GDM1 (cell line): ENCODE results near the gene CNFN.
A peak's percentile ranks its signal among the peaks of the same experiment; 100 is the strongest.

Experiments
- DNase-seq: peaks from one replicate; lab custom pipeline; 2025; lab: John Stamatoyannopoulos, UW

The CNFN gene, protein sequence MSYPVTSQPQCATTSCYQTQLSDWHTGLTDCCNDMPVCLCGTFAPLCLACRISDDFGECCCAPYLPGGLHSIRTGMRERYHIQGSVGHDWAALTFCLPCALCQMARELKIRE

DNA sequence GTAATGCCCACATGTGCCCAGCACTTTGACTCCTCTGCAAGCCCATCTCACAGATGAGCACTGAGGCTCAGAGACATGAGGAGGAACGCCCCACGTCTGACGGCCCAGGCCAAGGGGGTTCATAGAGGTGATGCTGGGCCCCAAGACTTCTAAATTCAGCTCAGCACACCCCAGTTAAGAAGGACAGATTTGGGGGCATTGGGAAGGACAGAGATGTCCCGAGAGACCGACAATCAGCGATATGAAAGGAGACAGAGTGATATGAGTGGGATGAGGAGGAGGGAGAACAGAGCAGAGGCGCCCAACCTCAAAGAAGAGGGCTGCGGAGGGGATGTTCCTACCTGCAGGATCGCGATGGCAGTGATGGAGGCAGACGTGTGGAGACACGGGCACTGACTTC is at the start of gene CNFN:
Gene CNFN (minus strand): TSS at position 399 of the 400 bp plus-strand sequence. CDS start 1,260 bp downstream, outside the sequence.
- DNase-seq = no peak

DNA sequence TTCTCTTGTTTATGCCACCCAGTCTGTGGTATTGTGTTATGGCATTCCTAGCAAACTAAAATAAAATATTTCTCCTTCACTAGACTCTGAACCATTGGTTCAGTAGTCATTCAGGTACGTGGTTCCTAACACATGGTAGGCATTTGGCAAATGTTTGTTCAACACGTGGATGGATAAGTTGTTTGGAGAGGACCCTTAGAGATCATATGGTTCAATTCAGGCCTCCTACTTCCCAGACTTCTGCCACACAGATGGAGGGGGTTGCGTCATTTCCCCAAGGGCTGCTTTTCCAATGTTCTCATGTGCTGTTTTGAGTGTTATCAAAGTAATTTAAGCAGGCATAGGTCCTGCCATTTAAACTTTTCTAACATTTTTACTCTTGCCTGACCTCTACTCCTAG is 45.9 kb upstream of the CNFN start:
- no peak for DNase-seq

DNA sequence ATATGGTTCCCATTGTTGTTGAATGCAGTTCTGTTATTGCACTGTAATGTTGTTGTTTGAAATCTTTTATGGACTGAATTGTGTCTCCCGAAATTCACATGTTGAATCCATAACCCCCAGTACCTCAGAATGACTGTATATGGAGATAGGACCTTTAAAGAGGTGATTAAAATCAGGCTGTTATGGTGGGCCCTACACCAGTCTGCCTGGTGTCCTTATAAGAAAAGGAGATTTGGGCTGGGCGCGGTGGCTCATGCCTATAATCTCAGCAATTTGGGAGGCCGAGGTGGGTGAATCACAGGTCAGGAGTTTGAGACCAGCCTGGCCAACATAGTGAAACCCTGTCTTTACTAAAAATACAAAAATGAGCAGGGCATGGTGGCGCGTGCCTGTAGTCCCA is 45.2 kb upstream of the CNFN start:
- no peak for DNase-seq

DNA sequence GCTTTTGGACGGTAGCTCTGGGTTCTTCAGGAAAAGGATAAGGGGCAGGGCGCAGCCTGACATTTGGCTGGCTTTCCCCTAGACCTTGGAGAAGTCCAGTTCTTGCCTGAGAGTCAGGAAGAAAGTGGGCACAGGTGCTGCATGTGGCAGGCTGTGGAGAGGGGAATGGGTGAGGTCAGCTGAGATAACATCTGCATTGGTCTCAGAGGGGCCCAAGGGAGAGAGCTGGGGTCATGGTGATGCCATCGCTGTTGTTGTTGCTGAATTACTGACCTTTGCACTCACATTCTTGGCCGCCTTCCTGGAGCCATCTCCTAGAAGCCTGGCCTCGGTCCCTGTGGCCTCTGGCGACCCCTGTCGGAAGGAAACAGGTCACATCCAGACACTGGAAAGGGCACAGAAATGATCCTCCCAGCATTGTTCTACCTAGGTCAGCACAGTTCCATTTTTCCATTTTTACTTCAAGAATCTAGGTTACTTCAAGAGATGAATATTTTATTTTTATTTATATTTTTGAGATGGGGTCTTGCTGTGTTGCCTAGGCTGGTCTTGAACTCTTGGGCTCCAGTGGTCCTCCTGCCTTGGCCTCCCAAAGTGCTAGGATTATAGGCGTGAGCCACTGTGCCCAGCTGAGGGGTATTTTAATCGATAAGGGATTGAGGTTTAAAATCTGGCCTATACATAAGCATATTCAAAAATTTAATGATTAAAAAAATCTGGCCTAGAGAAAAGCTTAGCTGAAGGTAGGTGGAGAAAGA is 43.6 kb upstream of the CNFN start:
- no peak for DNase-seq

DNA sequence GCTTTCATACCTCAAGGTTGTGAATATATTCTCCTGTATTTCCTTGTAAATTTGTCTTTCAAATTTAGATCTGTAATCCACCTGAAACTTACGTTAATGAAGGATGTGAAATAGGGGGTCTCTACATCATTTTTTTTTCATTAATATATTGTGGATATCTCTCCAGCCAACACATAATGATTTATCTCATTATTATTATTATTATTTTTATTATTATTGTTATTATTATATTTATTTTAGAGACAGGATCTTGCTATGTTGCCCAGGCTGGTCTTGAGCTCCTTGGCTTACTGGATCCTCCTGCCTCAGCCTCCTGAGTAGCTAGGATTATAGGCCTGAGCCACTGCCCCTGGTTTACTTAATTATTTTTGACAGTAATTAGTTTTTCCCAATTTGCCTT is 41.4 kb upstream of the CNFN start:
- DNase-seq = no peak

DNA sequence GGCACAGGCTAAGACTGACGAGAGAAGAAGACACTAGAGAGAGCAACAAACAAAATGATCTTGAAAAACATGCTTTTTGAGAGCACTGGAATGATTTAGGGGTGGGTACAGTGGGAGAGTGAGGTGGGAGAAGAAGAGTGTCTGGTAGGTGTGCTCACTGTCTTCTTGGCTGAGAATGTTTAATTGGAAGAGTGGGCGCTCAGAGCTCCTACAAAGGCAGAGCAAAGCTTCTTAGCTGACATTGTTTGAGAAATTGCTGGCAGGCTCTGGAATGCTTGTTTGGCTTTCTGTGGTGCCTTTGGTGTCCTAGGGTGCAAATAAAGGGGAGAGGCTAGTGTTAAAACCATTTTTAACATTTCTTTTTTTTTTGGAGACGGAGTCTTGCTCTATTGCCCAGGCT is 38.6 kb upstream of the CNFN start:
- no peak for DNase-seq

DNA sequence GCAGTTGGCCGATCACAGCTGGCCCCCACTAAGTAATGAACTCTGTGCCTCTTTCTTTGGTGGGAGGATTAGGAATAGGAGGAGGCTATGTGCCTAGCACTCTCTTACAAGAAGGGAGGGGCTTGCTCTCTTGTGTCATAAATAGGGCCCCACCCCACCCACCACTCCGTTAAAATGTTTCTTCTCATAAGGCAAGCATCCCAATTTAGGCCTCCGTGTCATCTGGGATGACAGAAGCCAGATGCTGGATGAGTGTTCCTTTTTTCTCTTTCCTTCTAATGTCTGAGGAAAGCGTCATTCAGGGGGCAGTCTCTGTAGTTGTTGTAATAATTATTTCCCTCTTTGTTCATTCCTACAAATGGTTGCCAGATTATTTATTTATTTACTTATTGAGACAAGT is 37.2 kb upstream of the CNFN start, which contains the start of gene LIPE:
Gene LIPE (minus strand): TSS at position 76 of the 400 bp plus-strand sequence. CDS start 239 bp downstream, outside the sequence.
- DNase-seq = no peak

DNA sequence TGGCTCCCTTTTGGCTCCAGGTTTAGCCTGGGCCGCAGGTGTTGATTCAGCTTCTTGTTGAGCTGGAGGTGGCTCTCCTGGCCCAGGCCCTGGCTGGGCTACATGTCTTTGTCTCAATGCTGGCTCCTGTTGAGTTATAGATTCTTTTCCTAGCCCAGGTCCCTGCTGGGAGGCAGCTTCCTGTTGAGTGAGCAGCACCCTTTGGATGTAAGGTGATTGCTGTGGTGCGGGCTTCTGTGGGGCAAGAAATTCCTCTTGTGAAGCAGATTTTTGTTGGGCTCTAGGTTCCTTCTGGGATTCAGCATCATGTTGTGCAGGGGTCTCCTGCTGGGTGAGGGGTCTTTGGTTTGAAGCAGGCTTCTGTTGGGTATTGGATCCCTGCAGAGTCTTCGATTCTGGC is 36.5 kb upstream of the CNFN start:
- no peak for DNase-seq

DNA sequence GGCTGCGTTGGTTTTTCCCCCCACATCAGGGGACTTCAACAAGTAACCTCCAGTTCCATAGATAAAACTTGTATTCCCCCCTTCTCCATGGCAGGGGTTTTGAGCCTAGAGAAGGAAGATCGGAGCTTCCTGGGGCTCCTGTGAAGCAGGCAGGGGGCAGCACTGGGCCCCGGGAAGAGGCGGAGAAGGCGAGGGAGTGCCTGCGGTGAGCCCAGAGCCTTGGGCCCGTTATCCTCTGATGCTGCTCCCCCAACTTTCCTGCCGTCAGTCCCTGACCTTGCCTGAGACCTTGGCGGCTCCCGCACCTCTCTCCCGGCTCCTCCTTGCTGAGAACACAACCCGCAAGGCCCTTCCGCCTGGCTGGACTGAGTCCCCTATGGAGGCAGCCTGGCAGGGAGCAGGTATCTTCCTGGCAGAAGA is 34.6 kb upstream of the CNFN start:
- DNase-seq = no peak

DNA sequence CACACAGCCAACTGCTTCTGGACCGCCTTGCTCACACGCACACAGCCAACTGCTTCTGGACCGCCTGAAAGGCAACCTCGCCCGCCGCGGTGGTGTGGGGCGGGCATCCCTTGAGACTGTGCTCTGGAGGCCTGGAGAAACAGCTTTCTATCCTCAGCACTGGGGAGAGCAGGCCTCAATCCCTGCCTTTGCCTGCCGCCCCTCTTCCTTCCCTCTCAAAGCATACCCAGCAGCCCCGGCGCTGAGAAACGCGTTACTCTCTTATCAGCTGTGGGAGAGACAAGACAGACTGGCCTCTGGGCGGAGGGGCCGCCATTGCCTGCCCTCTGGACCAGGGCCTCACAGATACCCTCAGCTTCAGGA is 34.2 kb upstream of the CNFN start:
- no peak for DNase-seq

DNA sequence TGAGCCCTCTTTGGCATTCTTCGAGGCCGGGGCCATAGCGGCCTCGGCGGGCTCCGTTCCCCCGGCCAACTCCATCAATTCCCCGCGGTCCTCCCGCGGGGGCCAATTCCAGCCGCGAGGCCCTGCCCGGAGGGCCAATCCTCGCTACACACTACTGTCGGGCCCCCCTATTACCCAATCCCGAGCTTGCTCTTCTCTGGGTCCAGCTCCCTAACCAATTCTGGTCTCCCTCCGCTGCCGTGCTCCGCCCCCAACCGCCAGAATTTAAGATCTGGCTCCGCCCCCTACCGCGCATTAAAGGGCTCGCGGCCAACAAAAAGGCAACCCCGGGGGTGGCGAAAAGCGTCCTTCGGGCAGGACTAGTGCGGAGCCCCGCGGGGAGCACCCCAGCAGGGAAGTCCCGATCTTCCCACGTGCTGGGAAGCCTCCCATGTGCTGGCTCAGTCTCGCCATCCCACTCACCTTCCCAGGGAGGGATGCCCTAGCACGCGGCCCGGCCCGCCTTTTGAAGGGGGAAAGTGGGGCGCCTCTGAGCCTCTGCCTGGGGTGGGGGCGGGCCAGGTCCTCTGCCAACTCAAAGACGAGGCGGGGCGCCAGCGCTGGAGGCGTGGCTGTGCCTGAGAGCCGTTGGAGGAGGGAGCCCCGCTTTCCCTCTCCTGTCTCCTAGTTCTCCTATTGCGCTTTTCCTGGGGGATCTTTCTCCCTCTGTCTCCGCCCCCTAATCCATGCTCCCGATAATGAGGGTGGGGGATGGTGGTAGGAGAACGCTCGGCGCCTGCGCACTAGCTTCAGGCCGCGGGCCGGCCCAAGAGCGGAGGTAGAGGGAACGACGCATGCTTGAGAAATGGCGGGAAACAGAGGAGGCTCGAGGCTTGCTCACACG is 33.6 kb upstream of the CNFN start:
- DNase-seq = peak; percentile 75

DNA sequence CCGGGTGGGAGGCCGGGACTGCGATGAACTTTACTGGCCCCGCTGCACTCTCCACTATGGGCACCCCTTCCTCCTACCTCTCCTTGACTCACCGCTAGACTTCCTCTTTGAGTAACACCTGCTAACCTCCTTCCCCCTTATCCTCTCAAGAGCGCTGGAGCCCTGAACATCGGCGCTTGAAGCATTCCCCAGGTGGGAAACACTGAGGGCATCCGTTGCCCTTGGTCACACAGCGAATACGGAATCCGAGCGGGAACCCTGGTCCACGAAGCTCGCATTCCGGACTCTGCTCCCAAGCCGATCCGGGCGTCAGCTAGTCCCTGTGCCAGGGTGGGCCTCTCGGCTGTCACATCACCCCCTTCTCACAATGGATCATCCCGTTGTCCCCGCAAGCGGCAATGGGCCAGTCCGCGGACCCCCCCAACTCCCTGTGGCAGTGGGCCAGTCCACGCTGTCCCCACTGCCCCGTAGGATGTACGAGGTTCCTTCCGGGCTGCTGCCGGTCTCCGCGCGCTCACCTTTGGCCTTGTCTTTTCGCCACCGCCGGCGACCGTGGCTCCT is 32.9 kb upstream of the CNFN start:
- DNase-seq = no peak

DNA sequence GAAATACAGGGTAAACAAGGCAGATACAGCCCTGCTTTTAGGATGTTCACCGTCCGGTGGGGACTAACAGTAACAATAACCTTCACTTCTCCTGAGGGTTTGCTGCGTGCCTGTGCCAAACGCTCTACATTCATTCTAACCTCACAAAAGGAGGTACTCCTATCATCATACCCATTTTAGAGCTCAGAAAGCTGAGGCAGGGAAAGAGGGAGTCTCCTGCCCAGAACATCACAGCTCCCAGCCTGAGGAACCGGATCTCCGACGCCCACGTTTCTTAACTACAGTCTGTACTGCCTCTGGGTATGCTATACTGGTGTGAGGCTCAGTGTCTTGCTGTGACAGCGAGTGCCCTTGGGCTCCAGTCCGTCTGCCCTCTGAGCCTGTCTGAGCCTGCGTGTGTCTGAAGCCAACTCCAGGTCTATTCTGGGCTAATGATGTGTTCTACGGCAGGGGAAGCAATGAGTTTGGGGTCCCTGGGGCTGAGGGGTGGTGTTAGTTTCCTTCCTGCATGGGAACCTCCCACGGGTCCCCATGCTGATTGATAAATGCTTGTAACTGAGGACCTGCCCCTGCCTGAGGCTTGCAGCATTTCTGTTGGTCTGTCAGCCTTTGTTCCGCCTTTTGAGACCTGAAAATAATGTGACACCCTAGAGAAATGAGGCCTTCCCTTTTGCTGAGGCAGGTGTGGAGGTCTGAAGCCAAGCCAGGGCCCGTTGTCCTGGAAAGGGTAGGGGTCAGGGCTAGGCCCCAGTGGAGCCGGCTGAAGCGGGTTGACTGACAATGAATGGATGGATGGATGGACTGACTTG is 32.2 kb upstream of the CNFN start:
- DNase-seq = no peak

DNA sequence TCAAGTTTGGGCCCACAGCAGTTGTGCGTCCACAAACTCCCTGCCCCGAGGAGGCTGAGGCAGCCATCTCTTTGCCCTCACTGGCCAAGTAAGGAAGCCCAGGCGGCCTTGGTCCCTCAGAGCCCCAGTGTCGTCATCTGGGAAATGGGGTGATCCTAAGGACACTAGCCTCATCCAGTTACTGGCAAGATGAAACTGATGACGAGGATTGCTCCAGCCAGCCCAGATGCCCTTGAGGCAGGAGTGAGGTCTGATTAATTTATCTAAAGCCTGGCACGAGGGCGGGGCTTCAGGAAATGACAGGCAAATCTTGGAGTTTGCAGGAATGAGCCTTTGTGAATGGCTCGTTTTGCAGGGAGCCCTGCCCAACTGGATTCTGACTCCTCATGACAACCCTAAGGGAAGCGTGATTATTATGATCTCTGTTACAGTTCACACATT is 31.5 kb upstream of the CNFN start:
- DNase-seq = no peak

DNA sequence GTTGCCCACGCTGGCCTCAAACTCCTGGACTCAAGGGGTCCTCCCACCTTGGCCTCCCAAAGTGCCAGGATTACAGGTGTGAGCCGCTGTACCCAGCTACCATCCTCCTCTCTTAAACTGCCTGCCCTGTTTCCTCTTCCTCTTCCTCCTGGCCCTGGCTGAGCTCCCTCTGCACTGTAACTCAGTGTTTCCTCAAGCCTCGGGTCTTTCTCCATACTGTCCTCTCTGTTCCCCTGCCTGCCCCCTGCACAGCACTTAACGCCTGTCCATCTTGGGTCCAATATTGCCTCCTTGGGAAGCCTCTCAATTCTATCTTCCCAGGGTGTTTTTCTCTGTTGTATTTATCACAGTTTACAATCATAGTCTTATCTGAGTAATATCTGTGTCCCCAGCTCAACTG is 31.0 kb upstream of the CNFN start:
- no peak for DNase-seq

DNA sequence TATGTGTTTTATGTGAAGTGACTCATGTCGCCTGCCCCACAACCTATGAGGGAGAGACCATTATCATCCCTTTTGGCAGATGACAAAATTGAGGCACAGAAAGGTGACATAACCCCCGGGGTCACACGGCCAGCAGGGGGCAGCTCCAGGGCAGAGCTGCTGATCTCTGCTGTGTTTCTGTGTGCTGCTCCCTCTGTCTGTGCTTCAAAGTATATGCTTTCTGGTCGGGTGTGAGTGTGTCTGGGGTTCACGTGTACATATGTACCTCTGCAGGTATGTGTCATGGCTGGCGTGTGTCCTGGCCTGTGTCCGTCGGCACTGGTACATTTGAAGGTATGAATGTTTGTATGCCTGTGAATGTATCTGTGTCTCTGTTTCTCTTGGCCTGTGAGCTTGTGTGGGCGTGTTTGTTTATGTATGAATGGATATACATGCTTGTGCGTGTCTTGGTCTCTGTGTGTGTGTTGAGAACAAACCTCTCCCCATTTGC is 30.0 kb upstream of the CNFN start:
- DNase-seq = peak; percentile 25

DNA sequence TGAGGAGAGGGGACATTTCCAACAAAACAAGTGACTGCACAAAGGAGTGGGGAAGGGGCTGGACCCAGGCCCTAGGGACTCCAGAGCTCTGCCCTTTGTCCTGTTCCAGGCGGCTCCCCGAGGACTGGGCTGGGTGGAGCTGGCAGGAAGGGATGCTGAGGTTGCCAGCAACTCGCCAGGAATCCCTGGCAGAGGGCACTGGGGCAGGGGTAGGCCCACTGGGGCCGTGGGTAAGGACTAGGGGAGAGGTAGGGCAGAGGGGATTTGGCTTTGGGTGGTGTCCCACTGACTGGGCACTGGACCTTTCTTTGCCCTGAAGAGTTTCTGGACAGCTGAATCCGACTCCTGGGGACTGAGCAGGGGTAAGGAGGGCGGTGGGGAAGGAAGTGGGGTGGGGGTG is 29.2 kb upstream of the CNFN start:
- DNase-seq = no peak

DNA sequence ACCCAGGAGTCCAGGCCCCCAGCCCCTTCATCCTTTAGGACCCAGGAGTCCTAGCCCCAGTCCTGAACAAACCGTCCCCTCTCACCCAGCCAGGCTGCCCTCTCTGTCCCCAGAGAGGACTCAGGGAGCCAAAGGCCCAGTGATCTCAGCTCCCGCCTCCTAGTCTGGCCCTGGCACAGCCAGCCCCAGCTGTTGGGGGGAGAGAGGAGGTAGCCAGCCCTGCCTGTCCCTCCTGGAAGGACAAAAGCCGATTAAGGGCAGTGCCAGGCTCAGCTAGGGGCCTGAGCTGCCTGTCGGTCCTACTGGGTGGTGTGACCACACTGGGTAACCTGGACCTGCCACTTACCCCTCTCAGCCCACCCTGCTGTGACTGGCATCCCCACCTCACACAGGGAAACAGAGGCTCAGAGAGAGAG is 22.6 kb upstream of the CNFN start:
- DNase-seq = no peak

DNA sequence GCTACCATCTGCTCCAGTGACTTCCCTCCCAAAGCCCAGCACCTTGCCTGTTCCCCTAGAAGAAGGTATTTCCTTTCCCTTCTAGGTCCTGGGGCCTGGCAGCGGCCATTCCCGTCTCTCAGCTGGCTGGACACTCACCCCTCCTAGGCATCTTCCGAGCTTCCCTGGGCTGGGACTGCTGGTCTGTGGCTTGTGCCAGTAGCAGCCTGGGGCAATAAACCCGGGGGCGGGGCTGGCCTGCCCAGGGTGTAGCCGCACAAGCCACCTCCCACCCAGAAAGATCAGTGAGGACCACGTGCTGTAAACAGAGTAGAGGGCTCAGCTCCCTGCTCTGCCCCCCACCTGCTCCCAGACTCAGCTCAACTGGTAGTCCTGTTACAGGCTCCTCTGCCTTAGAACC is 22.1 kb upstream of the CNFN start:
- no peak for DNase-seq

DNA sequence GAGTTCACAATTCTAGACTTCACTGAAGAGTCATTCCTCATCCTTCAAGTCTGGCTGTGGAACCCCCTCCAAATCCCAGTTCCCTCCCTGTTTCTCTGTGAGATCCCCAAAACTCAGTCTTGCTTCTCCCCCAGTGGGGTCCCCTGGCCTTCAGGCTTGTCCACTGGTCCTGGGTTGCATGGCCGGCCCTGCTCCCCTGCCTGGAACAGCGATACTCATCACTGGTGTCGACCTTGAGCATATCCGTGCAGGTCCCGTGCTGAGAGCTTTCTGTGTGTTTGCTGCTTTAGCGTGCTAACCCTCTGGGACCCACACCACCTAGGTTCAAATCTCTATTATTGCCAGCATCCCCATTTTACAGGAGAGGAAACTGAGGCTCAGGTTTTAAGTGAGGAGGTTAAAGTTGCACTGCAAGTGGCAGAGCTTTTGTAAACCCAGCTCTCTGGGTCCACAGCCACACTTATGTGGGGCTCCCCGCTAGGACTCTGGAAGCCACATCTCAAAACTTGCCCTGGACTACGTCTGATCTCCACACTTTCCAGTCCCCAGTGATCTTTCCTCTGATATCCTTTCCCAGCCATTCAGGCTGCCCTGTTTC is 21.6 kb upstream of the CNFN start:
- DNase-seq = no peak

DNA sequence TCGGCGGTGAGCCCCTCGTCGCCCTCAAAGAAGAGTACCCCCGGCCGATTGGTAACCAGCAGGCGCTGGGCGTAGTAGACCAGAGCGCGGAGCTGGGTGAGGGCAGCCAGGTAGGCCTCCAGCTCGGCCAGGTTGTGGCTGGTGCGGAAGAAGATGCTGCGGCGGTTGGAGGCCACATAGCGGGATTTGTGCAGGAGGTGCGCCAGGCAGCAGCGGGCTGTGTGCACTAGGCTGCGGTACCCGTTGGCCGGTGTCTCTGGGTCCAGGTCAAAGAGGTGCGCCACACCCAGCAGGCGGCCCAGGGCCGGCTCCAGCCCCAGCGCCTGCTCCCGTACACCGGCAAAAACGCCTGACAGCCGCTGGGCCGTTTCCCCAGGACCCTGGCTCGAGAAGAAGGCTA is 20.3 kb upstream of the CNFN start:
- DNase-seq = no peak
